Aorta (tissue), 5 donors: ENCODE data around the gene NFIA. TPM values are rescaled to one million over a fixed set of nuclear protein-coding genes. Genes with fewer than 3 reads are reported as not detected.
"Not testable (repeated sequence)": the region's sequence is repeated elsewhere in the genome, so short reads cannot be mapped to it uniquely, and the experiment has no call there.

ENCODE experiments used
- ATAC-seq: fragments of 200-7000 bp; cut with Tn5 transposase; one replicate; pipeline ENCODE4 v1.9.1; 2022; ENCODE audit warnings: moderate library complexity; ENCODE audit not compliant: low FRiP score
- DNase-seq, 2 donors: peaks; one replicate each; pipeline ENCODE4 v3.0.0-alpha.2; 2020
- H3K27ac ChIP-seq, 2 donors: one replicate each; pipeline ENCODE4 v1.5.1; 2013; ENCODE audit warnings: low read length in 2 of 2, mild to moderate bottlenecking in 2 of 2, moderate library complexity in 2 of 2, control low read depth in 1 of 2, inconsistent platforms in 1 of 2, low read depth in 1 of 2
- H3K27me3 ChIP-seq, 2 donors: one replicate each; pipeline ENCODE4 v1.6.1; 2013; ENCODE audit warnings: control low read depth in 1 of 2, low read length in 1 of 2, mild to moderate bottlenecking in 1 of 2, moderate library complexity in 1 of 2; ENCODE audit not compliant: insufficient read depth in 2 of 2, control insufficient read depth in 1 of 2
- H3K36me3 ChIP-seq, 2 donors: one replicate each; pipeline ENCODE4 v1.6.1; 2013; ENCODE audit warnings: control low read depth in 1 of 2, low read length in 1 of 2, mild to moderate bottlenecking in 1 of 2; ENCODE audit not compliant: insufficient read depth in 2 of 2, control insufficient read depth in 1 of 2
- H3K4me1 ChIP-seq, 2 donors: one replicate each; pipeline ENCODE4 v1.6.1; 2013; ENCODE audit warnings: low read length in 2 of 2, control low read depth in 1 of 2, mild to moderate bottlenecking in 1 of 2, moderate library complexity in 1 of 2; ENCODE audit not compliant: insufficient read depth in 2 of 2, control insufficient read depth in 1 of 2
- H3K4me3 ChIP-seq, 2 donors: one replicate each; pipeline ENCODE4 v1.5.1; 2013; ENCODE audit warnings: low read length in 2 of 2, control low read depth in 1 of 2, mild to moderate bottlenecking in 1 of 2
- H3K9me3 ChIP-seq: one replicate; pipeline ENCODE4 v1.6.1; 2013; ENCODE audit warnings: mild to moderate bottlenecking, low read length; ENCODE audit not compliant: control insufficient read depth
- WGBS, 2 donors: extraction: QIAGEN DNeasy Blood & Tissue Kit; methylation state at CpG; one replicate each; pipeline ENCODE4 v1.1.7; 2013; 5-methylcytosine and 5-hydroxymethylcytosine counted together
- intact Hi-C, 2 donors: fragments of 100-400 bp; cut with DNase I; formaldehyde crosslinking; loops; one replicate each; pipeline versions ENCODE4 v1.14.2 to v1.15.0; 2022
- polyA plus RNA-seq, 2 donors: library from polyadenylated mRNA; stranded (reverse); fragments of 200-250 nt; gene quantifications; one replicate each; pipeline ENCODE4 v1.2.3, GENCODE V29; 2013
- total RNA-seq, 2 donors: library from RNA; stranded (reverse); fragmentation: NEBNext Ultra II Directional; extraction: Animal tissue kit (Norgen Biotek cat#: 25700); gene quantifications; one replicate each; pipeline ENCODE4 v1.2.1, GENCODE V29; 2021
- donor health status: healthy with polysubstance abuse.
- donor health status: Bipolar disorder and iron deficiency.
- donor health status: DM: no; HTN: no; CAD: no.
- donor health status: DM: no; HTN: no; CAD: no.
- donor health status: DM: yes; HTN: yes; CAD: no.

Gene NFIA
- total and polyA plus RNA-seq, 4 donors: 15.3 to 221 (median 82.4) TPM

GRCh38 chr1:61071205-61072130 is 10.9 kb upstream of the NFIA start:
- H3K36me3 ChIP-seq: no peaks in the 10 kb centered on the region
- 86 to 91% methylated on average over 6 of the region's 6 CpGs for WGBS, 2 donors
- no peak overlapping the region for H3K27ac ChIP-seq
- ATAC-seq (no peak), DNase-seq (no peak)
- H3K4me3 ChIP-seq: no peak overlapping the region
- H3K27me3 ChIP-seq: no peaks in the 10 kb centered on the region
- no peaks in the 10 kb centered on the region for H3K9me3 ChIP-seq
- H3K4me1 ChIP-seq: no peaks in the 10 kb centered on the region
- intact Hi-C loops: no loop called here

GRCh38 chr1:61073871-61074270 is 8.5 kb upstream of the NFIA start:
- Histone ChIP-seq H3K27ac (no peak overlapping the region), H3K36me3 (no peaks in the 10 kb centered on the region), H3K4me3 (no peak overlapping the region), H3K9me3 (no peaks in the 10 kb centered on the region), H3K27me3 (no peaks in the 10 kb centered on the region), H3K4me1 (no peaks in the 10 kb centered on the region)
- ATAC-seq (no peak), DNase-seq (no peak)
- intact Hi-C loops: no loop called here
- 96 to 99% methylated on average over 5 of the region's 5 CpGs for WGBS, 2 donors

GRCh38 chr1:61075833-61076232 is 6.5 kb upstream of the NFIA start:
- H3K4me1 ChIP-seq, ATAC-seq, DNase-seq, H3K27me3 ChIP-seq, H3K4me3 ChIP-seq, H3K36me3 ChIP-seq, H3K27ac ChIP-seq, H3K9me3 ChIP-seq: not testable (repeated sequence)
- intact Hi-C loops: loop anchor here in 1 of 2 donors (2.0 kb wide), 1 partner anchor 19 kb away; no protein-coding TSS in a partner anchor
- 72 to 74% methylated on average over 16 of the region's 16 CpGs for WGBS, 2 donors

GRCh38 chr1:61076728-61077675 is 5.4 kb upstream of the NFIA start:
- WGBS, 2 donors: 0 to 1% methylated on average over 49 of the region's 49 CpGs
- Histone ChIP-seq H3K4me3 (peak overlapping the region; percentile 46 to 58), H3K36me3 (no peaks in the 10 kb centered on the region), H3K27ac (peak overlapping the region; percentile 52 to 83), H3K9me3 (no peaks in the 10 kb centered on the region), H3K4me1 (no peaks in the 10 kb centered on the region), H3K27me3 (no peaks in the 10 kb centered on the region)
- intact Hi-C loops: loop anchor here in 1 of 2 donors (2.0 kb wide), 1 partner anchor 20 kb away; no protein-coding TSS in a partner anchor
- DNase-seq (peak; percentile 92 to 93), ATAC-seq (peak; percentile 76)

GRCh38 chr1:61077676-61078541 is 4.5 kb upstream of the NFIA start:
- Histone ChIP-seq H3K4me1 (no peaks in the 10 kb centered on the region), H3K4me3 (peak overlapping the region; percentile 46 to 58), H3K27ac (peak overlapping the region in 1 of 2 donors; percentile 33), H3K27me3 (no peaks in the 10 kb centered on the region), H3K9me3 (no peaks in the 10 kb centered on the region), H3K36me3 (no peaks in the 10 kb centered on the region)
- intact Hi-C loops: loop anchor here in 1 of 2 donors (2.0 kb wide), 1 partner anchor 21 kb away; no protein-coding TSS in a partner anchor
- DNase-seq (peak; percentile 92 to 96), ATAC-seq (peak; percentile 83)
- WGBS, 2 donors: 1 to 2% methylated on average over 19 of the region's 19 CpGs

GRCh38 chr1:61078618-61079295 is 3.6 kb upstream of the NFIA start:
- Histone ChIP-seq H3K4me3 (no peak overlapping the region), H3K4me1 (no peaks in the 10 kb centered on the region), H3K9me3 (no peaks in the 10 kb centered on the region), H3K36me3 (no peaks in the 10 kb centered on the region), H3K27ac (peak overlapping the region; percentile 21 to 72), H3K27me3 (no peaks in the 10 kb centered on the region)
- 12 to 14% methylated on average over 7 of the region's 7 CpGs for WGBS, 2 donors
- no peak for ATAC-seq
- intact Hi-C loops: no loop called here
- DNase-seq: no peak

GRCh38 chr1:61079296-61079897 is 3.0 kb upstream of the NFIA start:
- no peak overlapping the region for H3K27ac ChIP-seq
- no peaks in the 10 kb centered on the region for H3K9me3 ChIP-seq
- no peaks in the 10 kb centered on the region for H3K27me3 ChIP-seq
- no peaks in the 10 kb centered on the region for H3K4me1 ChIP-seq
- 32 to 35% methylated on average over 5 of the region's 5 CpGs for WGBS, 2 donors
- ATAC-seq (no peak), DNase-seq (no peak)
- no peaks in the 10 kb centered on the region for H3K36me3 ChIP-seq
- H3K4me3 ChIP-seq: no peak overlapping the region
- intact Hi-C loops: no loop called here
